G401.6 (cell line): ENCODE measurements around the gene PHLDA1.
"Not testable (repeated sequence)": the region's sequence is repeated elsewhere in the genome, so short reads cannot be mapped to it uniquely, and the experiment has no call there.

Experiments used
- FAIRE-seq: peaks from 2 replicates; lab custom pipeline; 2012; peaks lifted over from hg19 to GRCh38; lab: Jason Lieb, UNC

Gene PHLDA1

DNA sequence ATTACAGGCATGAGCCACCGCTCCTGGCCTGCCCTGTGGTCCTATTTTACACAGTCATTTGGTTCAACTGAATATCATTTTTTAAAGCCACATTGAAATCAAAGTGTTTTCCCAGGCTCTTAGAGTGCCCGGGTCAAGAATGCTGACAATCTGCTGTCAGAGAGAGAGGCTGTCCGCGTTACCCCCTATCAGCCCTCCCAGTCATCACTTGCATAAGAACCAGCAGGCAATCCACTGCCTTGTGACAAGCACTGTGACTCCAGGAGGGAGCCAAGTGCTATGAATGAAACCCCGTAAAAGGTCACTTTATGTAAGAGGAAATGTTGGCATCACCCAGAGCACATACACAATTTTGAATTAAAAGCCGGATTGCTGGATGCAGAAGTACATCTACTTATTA is 13.5 kb downstream of the PHLDA1 start:
- FAIRE-seq: no peak

GRCh38 chr12:76014007-76014406 is 17.6 kb downstream of the PHLDA1 start:
- FAIRE-seq: no peak

GRCh38 chr12:76013603-76014002 is 18.0 kb downstream of the PHLDA1 start:
- no peak for FAIRE-seq

DNA sequence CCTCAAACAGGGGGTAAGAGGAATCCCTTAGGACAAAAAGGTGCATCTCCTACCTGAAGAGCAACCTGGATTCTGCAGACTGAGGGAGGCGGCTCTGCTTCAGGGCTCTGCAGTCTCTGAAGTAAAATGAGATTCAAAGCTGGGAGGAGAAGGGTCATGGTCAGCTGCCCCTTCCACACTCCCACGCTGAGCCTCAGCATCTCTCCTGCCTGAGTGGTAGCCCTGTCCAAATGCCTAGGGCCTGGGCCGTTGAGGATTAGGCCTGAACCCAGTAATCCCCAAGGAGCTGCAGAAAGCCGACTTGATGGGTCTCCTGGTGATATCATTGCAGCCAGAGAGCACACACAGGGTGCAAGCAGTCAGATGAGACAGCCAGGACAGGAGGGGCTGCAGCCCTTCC is 18.9 kb downstream of the PHLDA1 start:
- no peak for FAIRE-seq

DNA sequence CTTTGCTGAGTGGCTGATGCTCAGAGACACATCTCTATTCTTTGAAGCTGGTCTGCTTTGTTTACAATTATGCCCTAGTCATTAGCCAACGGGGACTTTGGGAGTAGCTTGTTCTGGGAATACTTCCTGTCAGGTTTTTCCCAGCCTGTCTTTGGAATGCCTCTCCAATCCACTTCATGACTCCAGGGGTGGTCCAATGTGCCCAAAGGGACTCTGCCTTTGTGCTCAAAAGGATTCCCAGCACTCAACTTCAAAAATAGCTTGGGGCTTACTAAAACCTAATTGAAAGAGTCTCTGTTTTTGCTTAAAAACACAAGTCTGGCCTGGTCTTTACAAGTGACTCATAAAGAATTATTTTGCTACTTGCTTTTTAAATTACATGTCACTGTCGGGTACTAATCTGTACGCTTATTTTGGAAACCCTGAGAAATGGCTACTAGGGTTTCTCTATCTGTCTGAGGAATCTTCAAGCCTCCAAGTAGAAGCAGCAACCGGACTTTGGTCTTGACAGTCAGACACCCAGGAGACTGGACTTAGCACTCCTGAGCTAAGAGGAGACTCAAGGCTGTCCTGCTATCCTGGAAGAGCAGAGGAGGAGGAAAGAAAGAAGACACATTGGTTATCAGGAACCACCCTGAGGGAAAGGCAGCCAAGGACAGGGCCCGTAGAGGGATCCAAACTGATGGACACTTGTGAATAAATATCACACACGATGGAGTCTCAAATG is 20.7 kb downstream of the PHLDA1 start:
- no peak for FAIRE-seq

- FAIRE-seq: no peak
Measured at GRCh38 chr12:76008428-76008827, 23.1 kb downstream of the PHLDA1 start.

DNA sequence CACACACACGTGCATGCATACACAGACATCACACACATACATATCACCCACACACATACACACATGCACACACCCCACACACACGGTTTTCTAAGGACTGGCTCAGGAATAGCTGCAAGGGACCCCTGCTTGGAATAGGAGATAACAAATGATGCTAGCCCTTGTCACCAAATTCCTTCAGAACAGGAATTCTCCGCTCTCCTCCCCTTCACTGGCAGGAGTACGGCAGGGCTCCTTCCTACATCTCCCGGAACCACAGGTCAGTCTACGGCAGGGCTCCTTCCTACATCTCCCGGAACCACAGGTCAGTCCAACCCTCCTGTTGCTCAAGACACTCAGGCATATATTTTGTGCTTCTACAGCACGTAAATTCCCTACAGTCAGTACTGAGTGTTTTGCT is 23.9 kb downstream of the PHLDA1 start:
- FAIRE-seq: no peak

DNA sequence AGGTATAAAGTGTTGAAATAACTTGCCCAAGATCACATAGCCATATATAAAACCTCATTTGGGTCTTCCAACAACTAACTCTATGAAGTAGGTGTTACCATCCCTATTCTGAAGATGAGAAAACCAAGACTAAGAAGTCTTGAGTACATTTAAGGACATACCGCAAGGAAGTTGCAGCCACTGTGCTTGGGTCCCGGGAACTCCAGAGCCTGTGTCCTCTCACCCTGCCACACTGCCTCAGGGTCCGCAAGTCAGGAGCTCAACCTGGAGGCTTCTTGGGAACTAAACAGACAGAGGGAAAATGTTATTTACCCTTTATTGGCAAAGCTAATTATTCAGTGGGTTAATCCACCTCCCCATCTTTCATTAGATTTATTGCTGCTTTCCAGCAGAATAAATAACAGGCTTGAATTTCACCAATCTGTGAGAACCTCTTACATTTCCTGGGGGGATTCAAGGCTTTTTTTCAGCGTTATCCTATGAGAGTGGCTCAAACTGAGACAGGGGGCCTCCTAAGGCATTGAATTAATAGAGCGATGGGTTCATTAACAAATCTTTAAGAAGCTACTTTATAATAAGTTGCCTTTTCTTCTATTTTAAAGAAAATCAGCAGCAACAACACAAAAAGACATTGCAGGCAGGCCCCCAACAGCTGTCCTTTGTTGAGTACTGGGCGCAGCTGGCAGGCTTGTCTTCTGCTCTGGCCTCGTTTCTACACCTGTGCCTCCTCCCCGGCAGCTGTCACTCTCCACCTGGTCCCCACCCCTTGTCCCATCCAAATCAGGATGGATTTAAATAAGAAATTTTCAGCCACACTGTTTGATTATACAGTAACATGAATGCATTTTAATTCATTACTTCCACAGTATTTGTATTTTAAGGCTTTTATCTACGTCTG is 25.3 kb downstream of the PHLDA1 start:
- FAIRE-seq: no peak

- FAIRE-seq: no peak
Measured at GRCh38 chr12:76003355-76003638, 28.3 kb downstream of the PHLDA1 start.

DNA sequence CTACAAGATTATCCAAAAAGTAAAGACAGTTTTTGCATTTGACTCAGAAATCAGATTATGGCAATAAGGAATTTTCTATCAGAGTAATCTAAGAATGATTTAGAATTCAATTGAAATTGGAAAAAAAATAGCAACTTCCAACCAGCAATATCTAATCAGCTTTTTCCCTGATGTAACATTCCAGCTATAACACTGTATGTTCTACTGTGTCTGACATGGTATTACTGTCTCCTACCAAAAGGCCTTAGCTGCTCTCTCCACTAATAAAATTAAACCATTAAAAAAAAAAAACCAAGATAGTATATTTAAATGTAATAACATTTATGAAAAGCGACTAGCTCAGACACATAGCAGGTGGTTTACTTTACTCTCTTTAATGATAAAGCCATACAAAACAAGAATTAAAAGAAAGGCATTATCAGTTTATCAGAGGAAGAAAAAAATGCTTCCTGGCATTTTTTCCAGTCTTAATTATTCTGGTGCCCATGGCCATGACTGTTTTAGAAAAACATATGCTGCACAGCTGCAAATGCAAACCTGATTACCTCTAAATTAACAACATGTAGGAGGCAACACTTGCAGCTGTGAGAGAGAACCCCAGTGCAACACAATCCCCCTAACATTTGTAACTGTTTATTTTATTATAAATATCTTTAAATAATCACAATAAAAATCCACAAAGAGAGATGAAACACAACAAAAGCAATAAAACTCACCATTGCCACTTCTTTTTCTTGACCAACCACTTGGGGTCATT is 28.8 kb downstream of the PHLDA1 start:
- FAIRE-seq: no peak

- no peak for FAIRE-seq
Measured at GRCh38 chr12:75998292-75999063, 33.1 kb downstream of the PHLDA1 start.

- FAIRE-seq: no peak
Measured at GRCh38 chr12:75997658-75998057, 33.9 kb downstream of the PHLDA1 start.

- no peak for FAIRE-seq
Measured at GRCh38 chr12:75996861-75997447, 34.6 kb downstream of the PHLDA1 start.

DNA sequence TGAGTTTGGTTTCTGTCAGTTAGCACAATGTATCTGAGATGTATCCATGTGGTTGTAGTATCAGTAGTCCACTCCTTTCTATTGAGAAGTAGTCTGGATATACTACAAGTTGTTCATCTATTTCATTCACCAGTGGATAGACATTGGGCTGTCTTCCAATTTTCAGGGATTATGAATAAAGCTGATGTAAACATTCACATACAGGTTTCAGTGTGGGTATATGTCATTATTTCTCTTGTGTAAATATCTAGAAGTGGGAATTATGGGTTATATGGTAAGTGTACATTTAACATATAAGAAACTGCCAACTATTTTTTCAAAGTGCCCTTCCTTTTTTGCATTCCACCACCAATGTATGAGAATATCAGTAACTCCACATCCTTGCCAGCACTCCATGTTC is 35.9 kb downstream of the PHLDA1 start:
- FAIRE-seq: no peak

DNA sequence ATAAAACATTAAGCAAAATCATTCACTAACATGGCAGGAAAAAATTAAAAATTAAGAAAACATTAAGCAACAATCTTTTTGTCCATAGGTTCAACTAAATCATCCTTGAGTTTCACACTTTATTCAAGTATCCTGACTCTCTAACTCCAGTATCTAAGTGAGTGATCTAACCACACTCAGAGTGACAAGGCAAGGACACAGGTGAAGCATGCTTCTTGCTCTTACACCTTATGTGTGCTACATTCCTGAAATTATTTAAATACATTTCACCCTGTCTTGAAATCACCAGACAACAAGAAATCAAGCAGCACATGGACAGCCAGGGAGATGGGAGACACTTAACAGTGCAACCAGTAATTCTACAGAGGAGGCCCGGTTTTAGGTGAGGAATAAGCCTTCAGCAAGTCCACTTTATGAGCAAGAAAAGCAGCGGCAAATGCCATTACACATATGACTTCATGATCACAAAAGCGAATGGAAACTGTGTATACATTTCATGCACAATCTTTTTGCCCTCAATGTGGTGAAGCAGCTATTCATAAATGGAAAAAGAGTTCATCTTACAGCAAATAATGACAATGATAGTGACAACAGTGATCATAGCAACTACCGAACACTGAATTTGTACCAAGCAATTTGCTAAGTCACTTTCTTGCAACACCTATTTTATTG is 37.4 kb downstream of the PHLDA1 start:
- FAIRE-seq: no peak

DNA sequence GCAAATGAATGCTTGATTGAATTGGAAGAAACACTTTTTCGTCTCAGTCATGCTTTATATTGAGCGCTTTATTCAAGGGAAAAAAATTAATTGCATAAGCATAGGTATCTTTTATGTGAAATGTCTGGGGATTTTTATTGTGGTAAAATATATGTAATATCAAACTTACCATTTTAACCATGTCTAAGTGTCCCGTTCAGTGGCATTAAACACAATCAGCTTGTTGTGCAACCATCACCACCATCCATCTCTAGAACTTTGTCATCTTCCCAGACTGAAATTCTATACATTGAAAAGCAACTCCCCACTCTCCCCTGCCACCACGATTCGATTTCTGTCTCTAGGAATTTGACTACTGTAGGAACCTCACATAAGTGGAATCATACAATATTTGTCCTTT is 39.8 kb downstream of the PHLDA1 start:
- FAIRE-seq: no peak

DNA sequence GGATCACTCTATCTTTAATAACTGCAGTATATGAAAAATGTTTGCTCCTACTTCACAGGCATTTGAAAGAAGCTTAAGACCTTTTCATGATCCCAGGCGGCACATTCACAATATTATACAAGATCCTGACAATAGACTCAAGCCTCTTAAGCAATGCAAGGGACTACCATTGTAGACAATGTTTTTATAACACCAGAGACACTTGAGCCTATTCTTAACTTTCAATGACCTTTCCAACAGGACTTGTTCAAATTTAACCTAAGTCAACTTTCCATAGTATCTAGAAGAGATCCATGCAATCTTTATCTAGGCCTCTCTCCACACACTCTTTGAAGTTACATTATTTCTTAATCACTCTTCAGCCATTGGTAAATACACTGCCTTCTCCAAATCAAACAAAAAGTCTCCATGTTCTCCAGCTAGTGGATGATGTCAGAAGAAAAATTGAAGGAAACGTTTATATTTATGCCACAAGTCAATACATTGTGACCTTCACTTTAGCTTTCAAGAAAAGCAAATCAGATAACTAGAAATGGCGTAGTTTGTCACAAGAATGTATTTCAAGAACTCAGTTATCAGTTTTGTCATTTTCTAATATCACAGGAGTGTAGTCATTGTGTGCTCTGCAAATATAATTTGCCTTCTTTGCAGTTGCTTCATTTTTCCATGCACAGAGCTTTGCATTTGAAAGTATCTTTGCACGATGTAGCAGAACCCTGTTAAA is 41.2 kb downstream of the PHLDA1 start:
- FAIRE-seq: no peak

DNA sequence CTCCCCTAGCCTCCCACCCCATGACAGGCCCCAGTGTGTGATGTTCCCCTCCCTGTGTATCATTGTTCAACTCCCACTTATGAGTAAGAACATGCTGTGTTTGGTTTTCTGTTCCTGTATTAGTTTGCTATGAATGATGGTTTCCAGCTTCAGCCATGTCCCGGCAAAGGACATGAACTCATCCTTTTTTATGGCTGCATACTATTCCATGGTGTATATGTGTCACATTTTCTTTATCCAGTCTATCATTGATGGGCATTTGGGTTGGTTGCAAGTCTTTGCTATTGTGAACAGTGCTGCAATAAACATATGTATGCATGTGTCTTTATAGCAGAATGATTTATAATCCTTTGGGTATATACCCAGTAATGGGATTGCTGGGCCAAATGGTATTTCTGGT is 43.9 kb downstream of the PHLDA1 start:
- not testable (repeated sequence) for FAIRE-seq

DNA sequence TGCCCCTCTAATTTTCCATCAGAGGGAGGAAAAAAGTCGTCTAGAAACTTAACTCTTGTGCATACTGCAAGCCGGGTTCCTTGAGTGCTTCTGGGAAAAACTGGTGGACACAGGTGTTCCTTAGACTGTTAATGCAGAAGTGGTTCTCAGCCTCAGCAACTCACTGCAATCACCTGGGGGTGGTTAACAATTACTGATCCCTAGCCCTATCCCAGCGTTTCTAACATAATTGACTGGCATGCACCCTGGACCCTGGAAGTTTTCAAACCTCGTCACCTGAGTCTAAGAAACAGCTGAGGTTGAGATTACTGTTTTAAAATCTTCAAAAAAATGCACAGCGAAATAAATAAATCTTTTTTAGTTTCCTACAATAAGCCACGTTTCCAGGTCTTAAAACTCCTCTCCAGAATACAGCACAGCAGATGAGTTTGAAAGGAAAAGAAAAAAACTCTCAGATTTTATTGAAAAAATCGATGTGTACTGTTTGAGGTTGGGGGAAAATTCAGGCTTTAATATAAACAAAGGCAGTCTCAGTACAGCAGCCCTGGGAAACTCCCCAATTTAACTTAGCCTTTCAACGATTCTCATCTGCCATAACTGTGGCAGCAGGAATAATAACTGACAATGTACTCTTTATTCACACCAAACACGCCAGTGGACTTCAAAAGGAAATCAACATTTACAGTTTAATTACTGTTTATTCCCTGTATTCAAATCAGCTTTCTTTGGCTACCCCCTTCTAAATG is 45.4 kb downstream of the PHLDA1 start:
- no peak for FAIRE-seq

DNA sequence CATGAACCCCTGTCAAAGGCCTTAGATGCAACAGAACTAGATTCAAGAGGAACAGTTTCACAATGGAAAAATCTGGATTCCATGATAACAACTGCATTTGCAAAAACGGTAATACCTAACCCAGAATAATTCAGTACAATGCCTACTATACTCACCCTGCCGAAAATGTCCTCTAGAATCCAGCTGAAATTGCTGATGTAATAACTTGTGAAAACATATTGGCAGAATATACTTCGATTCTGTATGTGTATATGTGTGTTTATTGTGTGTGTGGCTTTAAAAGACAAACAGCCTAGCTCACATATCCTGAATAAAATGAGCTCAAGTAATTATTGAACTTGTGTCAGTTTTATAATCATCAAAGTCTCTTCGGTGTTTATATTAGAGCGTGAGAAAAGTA is 46.0 kb downstream of the PHLDA1 start:
- no peak for FAIRE-seq
